ENCODE data around the gene DHCR24.

DNA sequence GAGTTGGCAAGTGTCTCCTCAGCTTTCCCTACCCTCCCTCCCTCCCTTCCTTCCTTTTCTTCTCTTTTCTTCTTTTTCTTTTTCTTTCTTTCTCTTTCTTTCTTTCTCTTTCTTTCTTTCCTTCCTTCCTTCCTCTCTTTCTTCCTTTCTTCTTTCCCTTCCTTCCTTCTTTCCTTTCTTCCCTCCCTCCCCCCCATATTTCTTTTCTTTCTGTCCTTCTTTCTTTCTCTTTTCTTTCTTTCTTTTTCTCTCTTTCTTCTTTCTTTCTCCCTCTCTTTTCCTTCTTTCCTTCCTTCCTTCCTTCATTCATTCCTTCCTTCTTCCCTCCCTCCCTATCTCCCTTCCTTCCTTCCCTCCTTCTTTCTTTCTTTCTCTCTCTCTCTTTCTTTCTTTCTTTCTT is 67.3 kb downstream of the DHCR24 start:
- TF ChIP-seq, protein P1, sequence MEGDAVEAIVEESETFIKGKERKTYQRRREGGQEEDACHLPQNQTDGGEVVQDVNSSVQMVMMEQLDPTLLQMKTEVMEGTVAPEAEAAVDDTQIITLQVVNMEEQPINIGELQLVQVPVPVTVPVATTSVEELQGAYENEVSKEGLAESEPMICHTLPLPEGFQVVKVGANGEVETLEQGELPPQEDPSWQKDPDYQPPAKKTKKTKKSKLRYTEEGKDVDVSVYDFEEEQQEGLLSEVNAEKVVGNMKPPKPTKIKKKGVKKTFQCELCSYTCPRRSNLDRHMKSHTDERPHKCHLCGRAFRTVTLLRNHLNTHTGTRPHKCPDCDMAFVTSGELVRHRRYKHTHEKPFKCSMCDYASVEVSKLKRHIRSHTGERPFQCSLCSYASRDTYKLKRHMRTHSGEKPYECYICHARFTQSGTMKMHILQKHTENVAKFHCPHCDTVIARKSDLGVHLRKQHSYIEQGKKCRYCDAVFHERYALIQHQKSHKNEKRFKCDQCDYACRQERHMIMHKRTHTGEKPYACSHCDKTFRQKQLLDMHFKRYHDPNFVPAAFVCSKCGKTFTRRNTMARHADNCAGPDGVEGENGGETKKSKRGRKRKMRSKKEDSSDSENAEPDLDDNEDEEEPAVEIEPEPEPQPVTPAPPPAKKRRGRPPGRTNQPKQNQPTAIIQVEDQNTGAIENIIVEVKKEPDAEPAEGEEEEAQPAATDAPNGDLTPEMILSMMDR (IDR thresholded peaks at IDR 0.05) = no peak
- TF ChIP-seq POLR2AphosphoS5 (IDR thresholded peaks at IDR 0.05) (no peak), POLR2A (IDR thresholded peaks at IDR 0.05) (no peak)

Data from suprapubic skin (tissue), 4 donors.